Activated T-cell treated with anti-CD3 and anti-CD28 coated beads for 24 hours (primary cell): Measurements from ENCODE around the gene RTP5.
"Not testable (repeated sequence)": the region's sequence is repeated elsewhere in the genome, so short reads cannot be mapped to it uniquely, and the experiment has no call there.

Experiments used
- DNase-seq: peaks from one replicate; pipeline ENCODE4 v3.0.0-alpha.2; 2020; ENCODE audit warnings: low read depth

RTP5 gene

DNA sequence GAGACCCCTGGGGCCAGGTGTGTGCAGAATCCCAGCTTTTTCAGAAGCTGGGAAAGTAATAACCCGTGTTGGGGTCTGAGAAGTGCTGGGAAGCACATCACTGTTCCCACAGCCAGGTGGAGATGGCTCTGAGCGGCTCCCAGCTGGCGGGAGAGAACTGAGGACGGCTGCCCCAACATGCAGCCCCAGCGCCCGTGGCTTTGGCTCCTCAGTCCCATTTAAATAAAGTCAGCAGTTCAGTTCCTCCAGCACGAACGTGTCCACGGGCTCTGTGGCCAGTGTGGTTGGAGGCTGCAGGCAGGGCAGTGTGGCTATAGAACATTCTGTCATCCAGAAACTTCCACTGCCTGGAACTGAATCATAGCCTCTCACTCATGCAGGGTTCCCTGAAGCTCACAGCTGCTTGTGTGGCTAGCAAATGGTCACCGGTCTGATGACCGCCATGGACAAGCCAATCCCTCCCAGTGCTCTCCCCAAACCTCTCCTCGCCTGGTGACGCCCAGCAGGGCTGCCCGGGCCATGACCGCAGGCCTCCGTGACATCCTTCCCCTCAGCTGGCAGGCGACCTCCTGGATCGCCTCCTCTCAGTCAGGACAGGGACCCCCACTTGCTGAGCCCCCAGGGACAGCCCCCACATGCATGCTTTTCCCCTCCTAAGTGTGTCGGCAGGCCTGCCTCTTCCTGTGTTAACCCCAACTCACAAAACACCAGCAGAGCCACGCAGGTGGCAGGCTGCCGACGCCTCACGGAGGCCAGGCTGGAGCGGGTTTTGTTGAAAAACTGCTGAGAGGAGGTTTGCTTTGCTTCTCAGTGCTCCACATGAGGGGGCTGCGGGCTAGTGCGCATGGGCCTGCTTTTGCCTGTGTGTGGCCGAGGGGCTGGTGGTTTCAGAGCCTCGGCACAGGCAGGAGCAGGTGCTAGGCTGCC lies 1.3 kb downstream of the RTP5 start:
- DNase-seq, result no peak

DNA sequence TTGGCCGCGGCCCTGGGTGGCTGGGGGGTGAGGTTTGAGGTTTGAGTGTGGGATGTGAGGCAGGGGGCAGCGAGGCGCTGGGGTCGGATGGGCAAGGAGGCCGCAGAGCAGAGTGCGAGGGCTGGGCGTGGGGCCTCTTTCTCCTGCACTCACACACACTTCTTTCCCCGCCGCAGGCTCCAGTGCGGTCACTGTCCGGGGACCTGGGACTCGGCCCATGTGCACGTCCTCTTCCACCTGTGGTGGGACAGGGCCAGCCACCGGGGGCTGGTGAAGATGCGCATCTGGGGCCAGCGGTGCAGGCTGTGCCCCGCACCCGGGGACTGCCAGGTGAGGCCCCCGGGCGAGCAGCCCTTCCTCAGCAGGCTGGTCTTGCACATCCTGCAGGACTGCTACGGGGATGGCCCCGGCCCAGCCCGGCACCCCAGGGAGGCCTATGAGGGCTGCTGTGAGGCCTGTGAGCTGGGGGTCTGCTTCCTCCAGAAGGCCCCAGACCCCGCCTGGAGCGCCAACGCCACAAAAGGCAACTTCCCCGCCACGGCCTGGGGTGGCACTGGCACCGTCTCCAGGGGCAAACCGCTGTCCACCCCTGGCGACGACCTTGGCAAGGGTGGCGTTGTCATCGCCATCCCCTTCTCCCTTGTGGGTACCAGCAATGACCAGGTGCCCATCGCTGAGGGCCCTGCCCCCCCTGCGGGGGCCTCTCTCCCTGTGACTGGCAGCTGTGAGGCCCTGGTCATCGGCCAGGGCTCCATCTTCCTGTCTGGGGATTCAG lies 2.2 kb downstream of the RTP5 start:
- DNase-seq, result no peak

DNA sequence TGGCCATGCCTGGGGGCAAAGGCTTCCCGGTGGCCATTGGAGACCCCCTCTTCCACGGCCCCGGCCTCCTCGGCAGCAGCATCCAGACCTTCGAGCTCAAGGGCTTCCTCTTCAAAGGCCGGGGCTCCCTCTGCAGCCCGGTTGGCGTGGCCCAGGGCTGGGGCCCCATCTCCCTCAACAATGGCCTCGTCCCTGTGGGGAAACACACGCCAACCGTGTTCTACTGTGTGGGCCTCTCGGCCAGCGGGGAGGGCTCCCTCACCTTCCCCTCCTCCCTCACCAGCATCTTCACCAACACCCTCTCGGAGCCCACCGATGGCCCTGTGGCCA lies 2.7 kb downstream of the RTP5 start:
- DNase-seq, result no peak

DNA sequence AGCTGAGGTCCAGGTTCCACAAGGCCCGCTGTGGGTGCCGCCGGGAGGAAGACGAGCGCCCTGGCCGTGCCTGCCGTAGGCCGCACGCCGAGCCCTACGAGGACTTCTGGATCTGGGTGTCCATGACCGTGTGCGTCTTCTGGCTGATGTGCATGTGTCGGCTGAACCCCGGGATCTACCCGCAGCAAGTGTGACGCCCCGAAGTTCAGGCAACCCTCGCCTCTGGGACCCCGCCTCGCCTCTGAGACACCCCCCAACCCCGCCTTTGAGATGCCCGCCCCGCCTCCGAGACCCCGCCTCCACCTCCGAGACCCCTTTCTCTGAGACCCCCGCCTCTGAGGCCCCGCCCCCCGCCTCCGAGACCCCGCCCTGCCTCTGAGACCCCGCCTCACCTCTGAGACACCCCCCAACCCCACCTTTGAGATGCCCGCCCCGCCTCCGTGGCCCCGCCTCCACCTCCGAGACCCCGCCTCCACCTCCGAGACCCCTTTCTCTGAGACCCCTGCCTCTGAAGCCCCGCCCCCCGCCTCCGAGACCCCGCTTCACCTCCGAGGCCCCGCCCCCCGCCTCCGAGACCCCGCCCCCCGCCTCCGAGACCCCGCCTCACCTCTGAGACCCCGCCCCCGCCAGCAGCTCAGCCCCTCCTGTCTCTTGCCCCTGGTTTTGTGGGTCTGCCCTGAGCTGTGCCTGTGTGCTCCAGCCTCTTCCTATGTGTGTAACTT lies 3.7 kb downstream of the RTP5 start:
- DNase-seq, result no peak

- DNase-seq, result no peak
These were observed 4.2 kb downstream of the RTP5 start for GRCh38 chr2:241873803-241874110.

- no peak for DNase-seq
These were observed 4.9 kb downstream of the RTP5 start for GRCh38 chr2:241874277-241874925.

GRCh38 chr2:241875754-241876527 lies 6.4 kb downstream of the RTP5 start:
- DNase-seq, result not testable (repeated sequence)

GRCh38 chr2:241876528-241877196 lies 7.1 kb downstream of the RTP5 start:
- no peak for DNase-seq

DNA sequence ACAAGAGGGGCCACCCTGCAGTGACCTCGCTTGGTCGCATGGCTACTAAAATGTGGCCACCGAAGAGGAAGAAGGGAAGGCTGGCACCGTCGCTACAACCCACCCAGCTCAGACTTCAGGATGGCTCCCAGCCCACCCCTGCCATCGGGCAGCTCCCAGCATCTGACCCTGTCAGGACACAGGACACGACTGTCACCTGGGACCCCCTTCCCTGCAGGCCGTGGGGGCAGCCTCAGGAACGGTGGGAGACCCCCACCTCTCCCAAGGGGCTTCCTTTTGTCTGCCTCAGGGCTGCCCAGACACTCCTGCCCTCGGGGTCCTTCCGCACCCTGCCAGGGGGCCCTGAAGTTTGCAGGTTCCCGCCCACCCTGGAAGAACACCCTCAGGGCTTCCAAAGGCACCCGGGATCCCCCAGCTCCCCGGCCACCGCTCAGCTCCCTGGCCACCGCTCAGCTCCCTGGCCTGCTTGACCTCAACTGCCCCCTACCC lies 7.7 kb downstream of the RTP5 start:
- DNase-seq, result no peak

DNA sequence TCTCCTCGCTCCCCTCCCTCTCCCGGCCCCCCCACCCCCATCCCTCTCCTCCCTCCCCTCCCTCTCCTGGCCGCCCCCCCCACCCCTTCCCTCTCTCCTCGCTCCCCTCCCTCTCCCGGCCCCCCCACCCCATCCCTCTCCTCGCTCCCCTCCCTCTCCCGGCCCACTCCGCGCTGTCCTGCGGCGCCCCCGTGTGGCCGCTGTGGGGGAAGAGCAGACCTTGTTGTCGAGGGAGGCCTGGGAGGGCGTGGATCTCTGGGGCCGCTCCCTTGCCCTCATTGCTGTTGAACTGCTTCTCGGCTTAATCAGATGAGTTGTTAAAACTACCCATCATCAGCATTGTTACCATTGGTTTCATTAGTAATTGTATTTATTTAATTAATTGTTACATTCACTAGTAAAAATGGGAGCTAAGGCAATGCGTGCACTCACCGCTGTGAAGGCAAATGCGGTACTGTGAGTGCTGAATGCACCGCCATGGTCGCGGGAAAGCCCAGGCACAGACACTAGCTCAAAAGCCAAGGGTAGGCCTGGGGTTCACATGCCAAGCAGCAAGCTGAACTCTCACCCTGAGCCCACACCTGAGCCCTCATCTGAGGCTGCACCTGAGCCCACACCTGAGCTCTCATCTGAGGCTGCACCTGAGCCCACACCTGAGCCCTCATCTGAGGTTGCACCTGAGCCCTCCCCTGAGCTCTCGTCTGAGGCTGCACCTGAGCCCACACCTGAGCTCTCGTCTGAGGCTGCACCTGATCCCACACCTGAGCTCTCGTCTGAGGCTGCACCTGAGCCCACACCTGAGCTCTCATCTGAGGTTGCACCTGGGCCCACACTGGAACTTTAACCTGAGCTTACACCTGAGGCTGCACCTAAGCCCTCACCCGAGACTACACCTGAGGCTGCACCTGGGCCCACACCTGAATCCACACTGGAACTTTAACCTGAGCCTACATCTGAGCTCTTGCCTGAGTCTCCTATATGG lies 8.8 kb downstream of the RTP5 start:
- DNase-seq, result peak; percentile 73

DNA sequence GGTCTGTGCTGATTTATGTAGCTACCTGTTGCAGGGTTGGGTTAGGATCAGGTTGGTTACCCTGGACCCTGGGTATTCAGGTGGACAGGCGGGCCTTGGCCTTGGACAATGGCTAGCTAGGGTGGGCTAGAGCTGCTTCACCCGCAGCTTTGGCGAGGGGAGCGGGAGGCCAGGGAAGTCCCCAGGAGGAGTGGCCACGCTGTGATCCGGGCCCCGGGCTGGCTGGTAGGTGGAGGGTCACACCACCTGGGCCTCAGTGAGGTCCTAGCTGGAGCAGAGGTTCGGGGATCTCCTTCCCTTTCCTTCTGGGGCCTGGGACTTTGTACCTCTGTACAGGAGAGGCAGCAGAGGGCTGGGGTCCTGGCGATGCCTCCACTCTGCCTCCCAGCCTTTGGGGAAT lies 9.8 kb downstream of the RTP5 start:
- no peak for DNase-seq

DNA sequence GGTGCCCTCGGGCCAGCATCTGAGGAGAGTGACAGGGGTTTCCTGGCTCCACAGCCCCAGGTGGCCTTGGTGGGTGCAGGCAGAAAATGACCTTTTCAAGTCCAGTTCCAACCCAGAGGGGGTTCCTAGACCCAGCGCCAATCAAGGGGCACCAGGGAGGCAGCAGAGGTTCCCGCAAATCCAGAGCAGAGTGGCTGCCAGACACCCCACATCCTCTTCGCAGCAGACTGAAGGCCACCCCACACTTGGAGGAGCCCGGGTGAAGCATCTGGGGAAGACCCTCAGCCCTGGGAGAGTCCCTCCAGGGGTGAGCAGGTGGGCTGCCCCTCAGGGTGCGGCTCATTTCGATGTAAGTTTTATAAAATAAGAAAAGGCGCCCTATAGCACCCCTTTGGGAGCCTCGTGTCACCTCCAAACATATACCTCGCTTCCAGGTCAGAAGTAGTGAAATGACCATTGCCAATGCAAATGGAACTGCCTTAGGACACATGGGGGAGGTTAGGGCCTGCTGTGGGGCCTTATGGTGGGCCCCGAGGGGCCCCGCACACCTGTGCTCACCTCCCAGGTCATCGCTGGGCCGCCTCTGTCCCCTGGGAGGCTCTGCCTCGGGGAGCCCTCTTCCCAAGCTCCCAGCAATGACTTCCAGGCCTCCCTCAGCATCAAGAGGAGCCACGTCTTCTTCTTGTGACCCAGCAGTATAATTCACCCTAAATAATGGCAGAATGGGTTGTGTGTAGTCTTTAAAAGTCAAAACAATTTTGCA lies 11.0 kb downstream of the RTP5 start:
- no peak for DNase-seq

DNA sequence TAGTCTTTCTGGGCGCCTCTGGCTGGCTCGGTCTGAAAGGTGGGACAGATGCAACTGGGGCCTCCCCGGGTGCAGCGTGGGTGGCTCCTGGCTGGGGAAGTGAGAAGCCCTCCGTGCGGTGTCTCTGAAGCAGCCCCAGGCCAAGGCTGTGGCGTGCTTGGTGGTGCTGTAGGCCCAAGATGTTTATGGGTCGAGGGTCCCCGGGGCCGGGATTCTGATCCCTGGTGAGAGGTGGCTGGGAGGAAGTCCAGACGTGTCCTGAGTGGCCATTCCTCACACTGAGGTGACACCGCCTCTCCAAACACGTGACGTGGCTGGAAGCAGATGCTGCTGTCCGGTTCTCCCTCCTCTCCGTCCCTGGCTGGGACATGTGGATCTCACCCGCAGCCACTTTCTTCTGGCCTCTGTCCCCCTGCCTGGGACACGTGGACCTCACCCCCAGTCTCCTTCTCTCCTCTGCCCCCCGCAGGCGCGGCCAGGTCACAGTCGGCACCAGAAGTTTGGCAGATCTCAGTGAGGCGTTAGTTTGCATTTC lies 12.6 kb downstream of the RTP5 start:
- DNase-seq, result peak; percentile 62

GRCh38 chr2:241884951-241885290 lies 15.4 kb downstream of the RTP5 start:
- no peak for DNase-seq

DNA sequence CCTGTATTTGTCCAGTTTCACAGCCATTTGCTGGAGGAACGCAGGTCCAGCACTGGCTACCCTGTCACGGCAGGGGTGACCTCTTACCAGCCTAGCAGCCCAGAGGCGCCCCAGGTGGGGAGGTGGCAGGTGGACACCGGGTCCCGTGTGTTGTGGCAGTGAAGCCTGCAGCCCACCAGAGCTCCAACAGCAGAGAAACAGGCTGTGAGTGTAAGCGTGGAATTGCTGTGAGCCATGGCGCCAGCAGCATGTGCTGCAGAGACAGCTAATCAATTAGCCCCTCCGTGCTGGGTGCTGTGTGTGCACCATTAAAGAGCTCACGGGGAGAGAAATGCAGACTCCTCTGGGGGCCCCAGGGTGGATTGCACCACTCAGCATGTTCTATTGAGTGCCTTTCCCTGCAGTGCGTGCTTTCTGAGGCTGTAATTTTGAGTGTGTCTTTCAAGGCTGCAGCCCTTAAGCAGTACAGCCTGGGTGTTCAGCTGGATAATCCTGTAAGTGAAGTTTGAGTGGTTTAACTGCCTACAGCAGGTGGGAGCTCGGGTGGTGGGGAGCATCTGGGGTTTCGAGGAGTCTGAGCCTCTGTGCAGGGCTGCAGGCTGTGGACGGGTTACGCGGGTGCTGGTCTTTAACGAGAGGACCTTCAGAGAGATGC lies 15.9 kb downstream of the RTP5 start:
- no peak for DNase-seq

DNA sequence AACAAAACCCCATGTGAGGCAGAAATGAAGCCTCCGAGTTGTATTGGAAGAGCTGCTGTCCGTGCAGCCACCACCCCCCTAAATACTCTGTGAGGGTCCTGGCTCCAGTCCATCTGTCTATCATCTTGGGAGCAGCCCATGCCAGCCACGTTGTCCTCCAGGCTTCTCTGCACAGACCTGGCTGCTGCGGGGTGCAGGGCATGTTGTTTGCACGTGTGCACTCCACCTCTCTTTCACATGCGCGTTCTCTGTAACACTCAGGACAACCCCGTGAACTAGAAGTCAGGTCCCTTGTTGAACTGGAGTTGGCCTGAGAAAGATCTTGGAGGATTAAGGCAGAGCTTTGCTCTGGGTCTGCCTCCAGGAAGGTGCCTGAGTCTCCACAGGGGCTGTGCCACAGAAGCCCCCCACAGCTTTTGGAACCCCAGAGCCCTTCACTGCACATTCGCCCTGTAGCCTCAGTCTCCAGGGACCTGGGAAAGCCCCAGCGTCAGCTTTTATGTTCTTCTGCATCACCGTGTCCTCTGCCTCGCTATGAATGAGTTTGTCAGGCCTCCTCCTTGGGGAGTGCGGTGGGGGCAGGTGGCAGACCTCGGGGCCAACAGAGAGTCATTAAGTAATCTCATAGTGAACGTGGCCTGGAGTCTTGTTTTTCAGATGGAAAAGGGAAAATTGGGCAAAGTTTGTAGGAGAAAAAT lies 16.6 kb downstream of the RTP5 start:
- DNase-seq, result no peak

DNA sequence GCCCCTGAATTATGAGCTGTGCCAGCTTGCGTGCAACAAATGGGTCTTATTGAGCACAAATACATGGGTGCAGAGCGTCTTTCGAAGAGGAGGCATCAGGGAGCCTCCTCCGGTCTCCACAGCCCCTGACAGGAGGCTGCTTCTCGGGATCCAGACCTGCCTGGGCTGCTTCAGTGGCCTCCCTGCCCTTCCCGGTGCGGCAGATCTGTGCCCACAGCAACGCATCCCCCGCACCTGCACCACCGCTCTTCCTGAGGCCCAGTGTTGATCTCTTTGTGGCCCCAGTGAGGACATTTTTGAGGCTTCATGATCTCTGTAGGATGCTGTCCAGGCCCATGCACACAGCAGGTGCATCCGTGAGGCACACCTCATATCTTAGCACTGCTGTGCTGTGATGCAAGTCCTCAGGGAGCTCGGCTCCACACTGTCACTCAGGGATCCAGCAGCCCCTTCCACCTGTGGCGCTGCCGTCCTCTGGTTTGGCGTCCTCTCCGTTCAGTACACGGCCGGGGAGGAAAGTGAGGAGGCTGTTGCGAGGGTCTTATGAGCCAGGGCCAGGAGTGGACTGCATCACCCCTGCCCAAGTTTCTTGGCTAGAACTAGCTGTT lies 17.4 kb downstream of the RTP5 start:
- DNase-seq, result no peak
